NCI-H2081 treated with DMSO at 0.1 percent for 48 hours (cell line): ENCODE measurements around the gene TOMM20L.

Experiments
- DNase-seq: peaks from one replicate; lab custom pipeline; 2025; lab: John Stamatoyannopoulos, UW

TOMM20L gene

GRCh38 chr14:58427281-58428117, 31.8 kb downstream of the TOMM20L start, which contains the start of the genes KIAA0586 and TIMM9:
KIAA0586 (plus strand) TSS chr14:58427719; CDS start chr14:58428265, 546 bp downstream.
TIMM9 (minus strand) TSS chr14:58427531; CDS start chr14:58411945, 15,586 bp downstream.
- DNase-seq = peak; percentile 91

- no peak for DNase-seq
Observed at GRCh38 chr14:58428118-58428683, 32.5 kb downstream of the TOMM20L start.

DNA sequence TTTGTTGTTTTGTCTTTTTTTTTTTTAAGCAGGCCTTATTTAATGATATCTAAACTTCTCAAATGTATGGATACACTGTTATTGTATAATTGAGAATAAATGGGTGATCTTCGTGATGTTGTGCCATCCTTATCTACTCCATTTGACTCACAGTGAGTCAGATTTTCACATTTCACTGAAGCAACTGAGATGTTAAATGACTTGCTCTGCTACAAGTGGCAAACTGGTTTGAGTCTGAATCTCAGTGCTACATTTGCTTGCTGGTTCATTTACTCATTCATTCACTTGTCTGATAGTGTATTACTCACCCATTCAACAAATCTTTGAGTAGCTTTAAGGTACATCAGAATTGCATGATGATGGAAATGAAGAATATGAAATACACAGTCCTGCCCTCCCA, 34.4 kb downstream of the TOMM20L start:
- no peak for DNase-seq

DNA sequence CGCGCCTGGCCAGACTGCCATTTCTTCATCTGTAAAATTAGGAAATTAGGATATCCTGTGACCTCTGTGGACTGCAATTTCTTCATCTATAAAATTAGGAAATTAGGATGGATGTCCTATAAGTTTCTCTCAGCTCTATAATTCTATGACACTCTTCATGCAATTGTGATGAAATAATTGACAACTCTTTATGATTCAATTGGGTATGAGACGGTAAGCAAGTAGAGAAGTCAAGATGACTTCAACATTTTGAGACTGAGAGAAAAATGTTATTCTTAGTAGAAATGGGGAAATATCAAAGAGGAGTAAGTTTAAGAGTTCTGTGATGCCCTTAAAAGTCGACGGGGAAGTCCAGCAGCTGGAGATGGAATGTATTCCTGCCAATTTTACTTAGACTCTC, 43.7 kb downstream of the TOMM20L start:
- DNase-seq = no peak

- DNase-seq = no peak
Observed at GRCh38 chr14:58444627-58445026, 48.9 kb downstream of the TOMM20L start.

GRCh38 chr14:58455593-58456265, 60.0 kb downstream of the TOMM20L start:
- DNase-seq = no peak
